ENCODE results near the gene MED10. TPM values are rescaled to one million over a fixed set of nuclear protein-coding genes. Genes with fewer than 3 reads are reported as not detected.
"Not testable (repeated sequence)": the region's sequence is repeated elsewhere in the genome, so short reads cannot be mapped to it uniquely, and the experiment has no call there.

Gene MED10
- total RNA-seq, 6 experiments from 2014 or later = 41.1 to 48.1 (median 45.9) TPM

DNA sequence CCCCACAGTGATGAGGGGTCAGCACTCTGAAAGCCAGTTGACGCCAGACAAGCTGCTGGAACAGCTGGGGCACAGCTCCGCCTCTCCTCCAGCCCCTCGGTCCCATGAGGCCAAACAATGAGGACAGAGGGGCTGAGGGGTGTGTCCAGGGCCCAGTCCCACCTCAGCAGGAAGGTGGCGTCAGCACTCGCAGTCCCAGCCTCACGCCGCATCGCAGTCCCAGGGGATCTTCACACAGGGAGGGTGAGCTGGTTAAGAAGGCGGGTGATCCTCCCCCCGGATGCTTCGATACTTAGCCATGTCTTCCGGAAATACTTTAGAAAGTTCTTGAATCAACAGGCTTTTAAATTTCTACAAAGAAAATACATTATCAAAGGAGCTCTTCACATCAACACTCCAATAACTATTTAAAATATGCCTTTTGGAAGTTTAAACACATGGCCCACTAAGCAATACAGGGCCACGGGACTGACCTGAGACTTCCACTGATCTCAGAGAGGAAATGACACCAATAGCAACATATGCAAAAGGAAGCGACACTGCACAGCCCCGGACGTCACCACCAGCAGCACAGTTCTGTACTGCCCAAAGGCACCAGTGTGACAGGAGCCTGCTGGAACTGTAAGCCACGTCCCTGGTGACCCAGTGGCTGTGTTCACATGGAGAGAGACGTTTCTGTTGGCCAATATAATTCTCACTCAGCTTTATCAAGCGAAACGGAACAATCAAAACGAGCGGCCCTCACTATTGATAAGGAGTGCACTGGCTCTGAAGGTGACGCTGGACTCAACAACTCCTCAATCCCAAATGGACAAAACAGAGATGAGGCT is 5.9 kb downstream of the MED10 start:
- no peak overlapping the region for H3K4me3 Mint-ChIP-seq
- H3K27me3 Mint-ChIP-seq (ENCODE audit: insufficient read depth) = no peaks in the 10 kb centered on the region
- peaks cover 8% of the 10 kb centered on the region for H3K4me1 Mint-ChIP-seq (ENCODE audit: low read depth)
- no peaks in the 10 kb centered on the region for H3K9me3 Mint-ChIP-seq
- H3K27ac Mint-ChIP-seq = no peak overlapping the region
- TF ChIP-seq, protein P1, sequence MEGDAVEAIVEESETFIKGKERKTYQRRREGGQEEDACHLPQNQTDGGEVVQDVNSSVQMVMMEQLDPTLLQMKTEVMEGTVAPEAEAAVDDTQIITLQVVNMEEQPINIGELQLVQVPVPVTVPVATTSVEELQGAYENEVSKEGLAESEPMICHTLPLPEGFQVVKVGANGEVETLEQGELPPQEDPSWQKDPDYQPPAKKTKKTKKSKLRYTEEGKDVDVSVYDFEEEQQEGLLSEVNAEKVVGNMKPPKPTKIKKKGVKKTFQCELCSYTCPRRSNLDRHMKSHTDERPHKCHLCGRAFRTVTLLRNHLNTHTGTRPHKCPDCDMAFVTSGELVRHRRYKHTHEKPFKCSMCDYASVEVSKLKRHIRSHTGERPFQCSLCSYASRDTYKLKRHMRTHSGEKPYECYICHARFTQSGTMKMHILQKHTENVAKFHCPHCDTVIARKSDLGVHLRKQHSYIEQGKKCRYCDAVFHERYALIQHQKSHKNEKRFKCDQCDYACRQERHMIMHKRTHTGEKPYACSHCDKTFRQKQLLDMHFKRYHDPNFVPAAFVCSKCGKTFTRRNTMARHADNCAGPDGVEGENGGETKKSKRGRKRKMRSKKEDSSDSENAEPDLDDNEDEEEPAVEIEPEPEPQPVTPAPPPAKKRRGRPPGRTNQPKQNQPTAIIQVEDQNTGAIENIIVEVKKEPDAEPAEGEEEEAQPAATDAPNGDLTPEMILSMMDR (IDR thresholded peaks at IDR 0.05) = no peak
- no peak for DNase-seq
- peaks cover 52% of the 10 kb centered on the region for H3K36me3 Mint-ChIP-seq (ENCODE audit: low read depth)

- TF ChIP-seq, protein P1 (IDR thresholded peaks at IDR 0.05) = no peak
- Mint-ChIP-seq H3K27me3 (ENCODE audit: insufficient read depth) (no peaks in the 10 kb centered on the region), H3K9me3 (no peaks in the 10 kb centered on the region)
Observed at GRCh38 chr5:6371079-6371810, 7.1 kb downstream of the MED10 start.

GRCh38 chr5:6370580-6370979 is 7.8 kb downstream of the MED10 start:
- Mint-ChIP-seq H3K36me3 (ENCODE audit: low read depth) (peaks cover 38% of the 10 kb centered on the region), H3K27me3 (ENCODE audit: insufficient read depth) (no peaks in the 10 kb centered on the region), H3K9me3 (no peaks in the 10 kb centered on the region), H3K4me3 (no peak overlapping the region), H3K4me1 (ENCODE audit: low read depth) (peaks cover 8% of the 10 kb centered on the region), H3K27ac (no peak overlapping the region)
- DNase-seq = no peak
- TF ChIP-seq, protein P1 (IDR thresholded peaks at IDR 0.05) = no peak

More at GRCh38 chr5:6371079-6371810, 7.1 kb downstream of the MED10 start:
- DNase-seq = no peak
- no peak overlapping the region for H3K4me3 Mint-ChIP-seq
- H3K36me3 Mint-ChIP-seq (ENCODE audit: low read depth) = peaks cover 42% of the 10 kb centered on the region
- H3K4me1 Mint-ChIP-seq (ENCODE audit: low read depth) = peaks cover 3% of the 10 kb centered on the region
- no peak overlapping the region for H3K27ac Mint-ChIP-seq

DNA sequence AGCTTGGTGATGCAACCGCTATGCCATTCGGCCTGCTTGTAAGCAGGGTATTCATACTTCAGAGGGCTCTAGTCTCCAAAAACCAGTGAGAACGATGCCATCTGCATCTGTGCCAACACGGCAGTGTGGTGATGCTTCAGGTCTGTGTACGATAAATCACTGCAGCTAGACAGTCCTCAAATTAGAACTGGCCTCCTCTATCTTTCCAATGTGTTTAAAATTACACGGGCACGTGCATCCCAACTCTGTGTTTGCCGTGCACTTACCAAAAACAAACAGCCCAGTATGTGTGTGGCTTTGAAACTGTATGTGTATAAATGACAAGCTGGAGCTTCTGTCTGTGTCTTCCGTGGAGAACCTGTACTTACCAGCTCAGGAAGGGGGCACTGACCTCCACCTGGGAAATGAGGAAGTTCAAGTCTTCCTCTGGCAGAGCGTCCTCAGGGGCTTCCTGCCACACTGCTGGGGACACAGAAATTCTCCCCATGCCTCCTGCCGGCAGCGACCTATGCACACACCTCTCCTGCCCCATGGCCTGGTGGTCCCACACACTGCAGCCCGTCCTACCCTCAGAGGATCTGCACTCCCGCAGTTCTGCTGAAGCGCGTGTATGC is 12.3 kb downstream of the MED10 start:
- Mint-ChIP-seq H3K4me3 (no peak overlapping the region), H3K36me3 (ENCODE audit: low read depth) (peaks cover 6% of the 10 kb centered on the region; the same call in 1 of the 2 replicates), H3K27ac (no peak overlapping the region), H3K9me3 (peaks cover 4% of the 10 kb centered on the region; the same call in 1 of the 2 replicates), H3K27me3 (ENCODE audit: insufficient read depth) (peaks cover 4% of the 10 kb centered on the region; the same call in 1 of the 2 replicates), H3K4me1 (ENCODE audit: low read depth) (peaks cover 8% of the 10 kb centered on the region)
- TF ChIP-seq, protein P1 (IDR thresholded peaks at IDR 0.05) = no peak
- DNase-seq = no peak

GRCh38 chr5:6365142-6365976 is 13.0 kb downstream of the MED10 start:
- TF ChIP-seq, protein P1 (IDR thresholded peaks at IDR 0.05) = no peak
- Mint-ChIP-seq H3K27me3 (ENCODE audit: insufficient read depth) (peaks cover 4% of the 10 kb centered on the region; the same call in 1 of the 2 replicates), H3K36me3 (ENCODE audit: low read depth) (peaks cover 6% of the 10 kb centered on the region; the same call in 1 of the 2 replicates), H3K4me1 (ENCODE audit: low read depth) (peaks cover 8% of the 10 kb centered on the region), H3K27ac (no peak overlapping the region), H3K9me3 (peaks cover 4% of the 10 kb centered on the region; the same call in 1 of the 2 replicates), H3K4me3 (no peak overlapping the region)
- DNase-seq = peak; percentile 10

GRCh38 chr5:6363454-6364011 is 14.8 kb downstream of the MED10 start:
- H3K9me3 Mint-ChIP-seq; H3K36me3 Mint-ChIP-seq (ENCODE audit: low read depth); H3K4me3 Mint-ChIP-seq; H3K27ac Mint-ChIP-seq; DNase-seq; H3K27me3 Mint-ChIP-seq (ENCODE audit: insufficient read depth): not testable (repeated sequence)
- H3K4me1 Mint-ChIP-seq (ENCODE audit: low read depth) = peaks cover 14% of the 10 kb centered on the region
